Mesenchymal stem cell (in vitro differentiated cells and primary cell): ENCODE measurements around the gene PIP4K2A.
A peak's percentile ranks its signal among the peaks of the same experiment; 100 is the strongest.

Experiments
- DNase-seq: peaks from one replicate; pipeline ENCODE4 v3.0.0-alpha.2; 2013
- H2AFZ ChIP-seq: one replicate; pipeline ENCODE4 v1.6.1; 2013; ENCODE audit warnings: low read depth, mild to moderate bottlenecking, control low read depth, inconsistent platforms, low read length, moderate library complexity
- H2AK5ac ChIP-seq: 2 replicates; pipeline ENCODE4 v1.6.1; 2013; ENCODE audit warnings: low read length, moderate library complexity, mild to moderate bottlenecking, inconsistent platforms; ENCODE audit not compliant: severe bottlenecking
- H2BK120ac ChIP-seq: one replicate; pipeline ENCODE4 v1.6.1; 2013; ENCODE audit warnings: low read depth, mild to moderate bottlenecking, inconsistent platforms, low read length, moderate library complexity
- H2BK12ac ChIP-seq, 2 experiments: one replicate each; pipeline ENCODE4 v1.6.1; 2013; ENCODE audit warnings: inconsistent platforms in 2 of 2, low read length in 2 of 2, mild to moderate bottlenecking in 2 of 2, moderate library complexity in 2 of 2, control low read depth in 1 of 2
- H2BK15ac ChIP-seq: one replicate; pipeline ENCODE4 v1.6.1; 2013; ENCODE audit warnings: mild to moderate bottlenecking, low read depth, inconsistent platforms; ENCODE audit not compliant: poor library complexity, severe bottlenecking
- H2BK5ac ChIP-seq: 2 replicates; pipeline ENCODE4 v1.6.1; 2013; ENCODE audit warnings: low read depth, mild to moderate bottlenecking, low read length, control low read depth, inconsistent platforms; ENCODE audit not compliant: poor library complexity, severe bottlenecking
- H3K14ac ChIP-seq, 2 experiments: one replicate each; pipeline ENCODE4 v1.6.1; 2013; ENCODE audit warnings: inconsistent platforms in 2 of 2, low read length in 2 of 2, control low read depth in 1 of 2, mild to moderate bottlenecking in 1 of 2, moderate library complexity in 1 of 2
- H3K18ac ChIP-seq, 2 experiments: one replicate each; pipeline ENCODE4 v1.6.1; 2013; ENCODE audit warnings: inconsistent platforms in 2 of 2, low read length in 2 of 2, control low read depth in 1 of 2, low read depth in 1 of 2, mild to moderate bottlenecking in 1 of 2
- H3K23ac ChIP-seq, 2 experiments: one replicate each; pipeline ENCODE4 v1.6.1; 2013; ENCODE audit warnings: inconsistent platforms in 2 of 2, low read length in 2 of 2, mild to moderate bottlenecking in 2 of 2, moderate library complexity in 2 of 2, control low read depth in 1 of 2
- H3K27ac ChIP-seq: 2 replicates; pipeline ENCODE4 v1.5.1; 2013; ENCODE audit warnings: mild to moderate bottlenecking, moderate library complexity, low read length, control low read depth, inconsistent platforms; ENCODE audit not compliant: poor library complexity, severe bottlenecking
- H3K27me3 ChIP-seq, 2 experiments: 2 replicates each; pipeline versions ENCODE4 v1.6.1 to v1.7.0; 2013; ENCODE audit warnings: low read length in 2 of 2, mild to moderate bottlenecking in 2 of 2, moderate library complexity in 2 of 2, control low read depth in 1 of 2, inconsistent platforms in 1 of 2; ENCODE audit not compliant: control insufficient read depth in 1 of 2, insufficient read depth in 1 of 2
- H3K36me3 ChIP-seq, 2 experiments: 2 replicates each; pipeline versions ENCODE4 v1.6.1 to v1.7.0; 2013; ENCODE audit warnings: low read length in 2 of 2, control low read depth in 1 of 2, inconsistent platforms in 1 of 2, low read depth in 1 of 2, mild to moderate bottlenecking in 1 of 2; ENCODE audit not compliant: insufficient read depth in 2 of 2, control insufficient read depth in 1 of 2
- H3K4ac ChIP-seq, 2 experiments: one replicate each; pipeline ENCODE4 v1.6.1; 2013; ENCODE audit warnings: inconsistent platforms in 2 of 2, low read length in 2 of 2, mild to moderate bottlenecking in 2 of 2, moderate library complexity in 2 of 2, control low read depth in 1 of 2, low read depth in 1 of 2
- H3K4me1 ChIP-seq: 2 replicates; pipeline ENCODE4 v1.6.1; 2013; ENCODE audit warnings: low read depth, low read length, control low read depth; ENCODE audit not compliant: control insufficient read depth, insufficient read depth
- H3K4me2 ChIP-seq: 2 replicates; pipeline ENCODE4 v1.6.1; 2013; ENCODE audit warnings: low read length, mild to moderate bottlenecking, inconsistent platforms; ENCODE audit not compliant: poor library complexity, severe bottlenecking
- H3K4me3 ChIP-seq, 2 experiments: 2 replicates each; pipeline versions ENCODE4 v1.5.1 to v1.7.0; 2013; ENCODE audit warnings: low read length in 2 of 2, mild to moderate bottlenecking in 2 of 2, control low read depth in 1 of 2, low read depth in 1 of 2; ENCODE audit not compliant: insufficient read depth in 1 of 2
- H3K79me1 ChIP-seq: replicated peaks from 2 replicates; pipeline ENCODE4 v1.6.1; 2013; ENCODE audit warnings: mild to moderate bottlenecking, control low read depth, low read length, inconsistent platforms; ENCODE audit not compliant: poor library complexity, severe bottlenecking
- H3K9ac ChIP-seq: 2 replicates; pipeline ENCODE4 v1.7.0; 2013; ENCODE audit warnings: mild to moderate bottlenecking, low read length, moderate library complexity
- H3K9me3 ChIP-seq: 2 replicates; pipeline ENCODE4 v1.7.0; 2013; ENCODE audit warnings: mild to moderate bottlenecking, low read length; ENCODE audit not compliant: control insufficient read depth
- H4K8ac ChIP-seq: one replicate; pipeline ENCODE4 v1.6.1; 2013; ENCODE audit warnings: inconsistent platforms, mild to moderate bottlenecking, low read length, moderate library complexity
- H4K91ac ChIP-seq: one replicate; pipeline ENCODE4 v1.6.1; 2013; ENCODE audit warnings: mild to moderate bottlenecking, low read length, inconsistent platforms
- WGBS: methylation state at CpG from one replicate; pipeline ENCODE4 v1.1.7; 2013; ENCODE audit warnings: mixed read lengths; 5-methylcytosine and 5-hydroxymethylcytosine counted together

PIP4K2A gene

DNA sequence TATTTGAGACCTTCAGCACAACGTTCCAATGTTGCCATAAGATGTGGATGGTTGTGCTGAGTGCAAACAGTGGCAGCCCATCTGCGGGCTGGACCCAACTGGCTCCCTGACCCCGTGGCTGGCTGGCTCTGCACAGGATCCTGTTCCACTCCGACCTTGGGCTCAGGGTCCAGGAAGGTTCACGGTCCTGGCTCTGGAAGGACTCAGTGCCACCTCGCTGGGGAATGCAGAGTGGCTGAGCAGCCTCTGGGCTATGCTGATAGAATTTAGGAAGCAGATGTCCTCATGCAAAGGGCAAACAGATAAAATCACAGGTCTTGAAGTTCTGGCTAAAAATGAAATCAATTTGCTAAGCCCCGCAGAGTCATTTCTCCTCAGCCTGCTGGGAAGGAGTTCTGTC, 171.6 kb downstream of the PIP4K2A start:
- Histone ChIP-seq H2AK5ac (no peak overlapping the region), H3K4ac (no peak overlapping the region), H3K23ac (no peak overlapping the region), H2AFZ (no peak overlapping the region), H4K8ac (no peak overlapping the region), H2BK15ac (no peak overlapping the region), H3K14ac (no peak overlapping the region), H3K4me3 (no peak overlapping the region), H3K27me3 (no peaks in the 10 kb centered on the region), H3K4me1 (no peaks in the 10 kb centered on the region), H2BK12ac (no peak overlapping the region), H2BK120ac (no peak overlapping the region), H3K79me1 (peaks cover 14% of the 10 kb centered on the region), H3K36me3 (peaks cover 61 to 91% of the 10 kb centered on the region in 2 experiments), H4K91ac (no peak overlapping the region), H3K4me2 (no peak overlapping the region), H3K9me3 (no peaks in the 10 kb centered on the region), H2BK5ac (no peak overlapping the region), H3K18ac (no peak overlapping the region), H3K27ac (no peak overlapping the region), H3K9ac (no peak overlapping the region)
- WGBS: 84% methylated on average over 7 of the region's 7 CpGs
- DNase-seq: no peak

DNA sequence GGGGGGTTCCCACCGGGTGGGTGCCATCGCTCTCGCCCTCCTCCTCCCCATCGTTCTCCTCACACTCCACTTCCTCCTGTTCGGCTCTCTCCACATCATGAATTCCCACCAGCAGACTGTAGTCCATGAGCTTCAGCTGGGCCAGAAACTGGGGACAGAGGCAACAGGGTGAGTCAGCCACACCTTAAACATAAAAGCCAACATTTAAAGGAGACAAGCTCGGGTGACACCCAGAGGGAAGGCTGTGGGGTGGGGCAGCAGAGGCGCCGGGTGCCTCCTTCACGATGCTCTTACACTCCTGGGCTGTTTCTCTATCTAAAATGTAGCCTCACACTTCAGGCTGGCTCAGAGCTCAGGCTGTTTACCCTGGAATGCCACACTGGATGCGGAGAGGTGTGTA, 172.5 kb downstream of the PIP4K2A start:
- Histone ChIP-seq H4K8ac (no peak overlapping the region), H3K4me3 (no peak overlapping the region), H2BK12ac (no peak overlapping the region), H3K4me1 (no peaks in the 10 kb centered on the region), H2AK5ac (no peak overlapping the region), H3K79me1 (peaks cover 16% of the 10 kb centered on the region), H3K18ac (no peak overlapping the region), H3K14ac (no peak overlapping the region), H3K27me3 (no peaks in the 10 kb centered on the region), H3K4me2 (no peak overlapping the region), H4K91ac (no peak overlapping the region), H3K9me3 (no peaks in the 10 kb centered on the region), H3K27ac (no peak overlapping the region), H3K9ac (no peak overlapping the region), H2BK15ac (no peak overlapping the region), H3K23ac (no peak overlapping the region), H2BK120ac (no peak overlapping the region), H3K36me3 (peaks cover 64 to 91% of the 10 kb centered on the region in 2 experiments), H3K4ac (no peak overlapping the region), H2AFZ (no peak overlapping the region), H2BK5ac (no peak overlapping the region)
- DNase-seq: no peak
- WGBS: 100% methylated on average over 10 of the region's 10 CpGs

DNA sequence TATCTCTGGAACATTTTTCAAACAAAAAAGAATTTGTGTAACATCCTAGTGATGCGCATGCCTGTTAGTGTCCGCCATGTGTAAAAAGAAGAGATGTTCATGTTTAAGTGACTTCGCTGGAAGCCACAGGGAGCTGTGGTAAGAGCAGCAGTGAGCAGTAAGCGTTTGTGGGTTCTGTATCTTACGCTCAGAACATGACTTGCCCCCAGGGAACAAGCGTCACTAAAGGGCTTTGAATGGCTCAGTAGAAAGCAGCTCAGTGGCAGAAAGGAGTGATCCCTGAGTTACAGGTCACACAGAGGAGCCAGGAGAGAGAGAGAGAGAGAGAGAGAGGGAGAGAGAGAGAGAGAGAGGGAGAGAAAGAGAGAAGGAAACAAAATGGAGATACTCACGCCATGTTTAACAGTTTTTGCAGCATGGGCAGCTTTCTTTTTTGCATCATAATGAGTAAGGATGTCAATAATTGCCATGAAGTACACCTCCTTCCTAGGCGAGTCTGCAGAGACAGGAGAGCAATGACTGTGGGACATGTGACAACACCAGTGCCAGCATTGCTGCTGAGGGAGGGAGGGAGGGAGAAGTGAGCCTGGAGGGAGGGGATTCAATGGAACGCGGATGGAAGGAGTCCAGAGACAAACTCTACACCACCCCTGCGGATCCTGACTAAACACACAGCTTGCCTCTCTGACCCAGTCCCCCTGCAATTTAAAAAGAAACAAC, 174.6 kb downstream of the PIP4K2A start:
- H3K79me1 ChIP-seq: peaks cover 14% of the 10 kb centered on the region
- no peak overlapping the region for H3K14ac ChIP-seq
- H2BK12ac ChIP-seq: no peak overlapping the region
- no peak overlapping the region for H3K4ac ChIP-seq
- no peak for DNase-seq
- no peak overlapping the region for H2BK120ac ChIP-seq
- H3K27me3 ChIP-seq: no peaks in the 10 kb centered on the region
- no peak overlapping the region for H2AK5ac ChIP-seq
- no peak overlapping the region for H4K8ac ChIP-seq
- H3K4me3 ChIP-seq: no peak overlapping the region
- no peak overlapping the region for H4K91ac ChIP-seq
- H2BK5ac ChIP-seq: no peak overlapping the region
- 99% methylated on average over 8 of the region's 11 CpGs for WGBS
- no peak overlapping the region for H3K9ac ChIP-seq
- H3K4me2 ChIP-seq: no peak overlapping the region
- H3K9me3 ChIP-seq: no peaks in the 10 kb centered on the region
- H2BK15ac ChIP-seq: no peak overlapping the region
- no peaks in the 10 kb centered on the region for H3K4me1 ChIP-seq
- no peak overlapping the region for H3K23ac ChIP-seq
- no peak overlapping the region for H2AFZ ChIP-seq
- peaks cover 63 to 95% of the 10 kb centered on the region in 2 experiments for H3K36me3 ChIP-seq
- H3K18ac ChIP-seq: no peak overlapping the region
- no peak overlapping the region for H3K27ac ChIP-seq

DNA sequence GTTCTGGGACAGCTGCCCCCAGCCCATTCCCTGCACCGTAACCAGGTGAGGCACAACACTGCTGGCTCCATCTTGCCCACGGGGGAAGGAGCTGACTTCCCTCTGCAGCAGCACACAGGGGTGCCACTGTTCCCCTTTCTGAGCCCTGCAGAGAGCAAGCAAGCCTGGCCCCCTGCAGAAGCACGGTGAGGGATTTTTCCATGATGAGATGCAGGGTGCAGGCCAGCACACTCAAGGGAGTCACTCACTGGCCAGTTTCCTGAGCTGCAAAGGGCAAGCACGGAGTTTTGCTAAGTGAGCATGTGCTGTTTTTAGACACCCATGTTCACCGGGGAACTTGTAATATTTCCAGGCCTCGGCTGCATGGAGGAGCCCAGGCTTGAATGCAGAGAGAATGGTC, 176.6 kb downstream of the PIP4K2A start:
- Histone ChIP-seq H4K8ac (no peak overlapping the region), H3K4me2 (no peak overlapping the region), H2BK120ac (no peak overlapping the region), H2BK5ac (no peak overlapping the region), H3K4ac (no peak overlapping the region), H3K14ac (no peak overlapping the region), H2AFZ (no peak overlapping the region), H4K91ac (no peak overlapping the region), H2BK15ac (no peak overlapping the region), H3K23ac (no peak overlapping the region), H3K18ac (no peak overlapping the region), H3K27ac (no peak overlapping the region), H3K36me3 (peaks cover 47 to 86% of the 10 kb centered on the region in 2 experiments), H3K79me1 (peaks cover 8% of the 10 kb centered on the region), H2AK5ac (no peak overlapping the region), H2BK12ac (no peak overlapping the region), H3K4me1 (no peaks in the 10 kb centered on the region), H3K4me3 (peak overlapping the region in 1 of 2 experiments; percentile 3), H3K9me3 (no peaks in the 10 kb centered on the region), H3K9ac (no peak overlapping the region), H3K27me3 (no peaks in the 10 kb centered on the region)
- WGBS: 94% methylated on average over 6 of the region's 6 CpGs
- no peak for DNase-seq
